Superior temporal gyrus (tissue), 1 donor: ENCODE data around the gene DTX4.

Experiments used
- DNase-seq: peaks from one replicate; pipeline ENCODE4 v3.0.0-alpha.2; 2016; ENCODE audit errors: extremely low spot score

The DTX4 gene

GRCh38 chr11:59218893-59219292, 47.0 kb downstream of the DTX4 start:
- no peak for DNase-seq

DNA sequence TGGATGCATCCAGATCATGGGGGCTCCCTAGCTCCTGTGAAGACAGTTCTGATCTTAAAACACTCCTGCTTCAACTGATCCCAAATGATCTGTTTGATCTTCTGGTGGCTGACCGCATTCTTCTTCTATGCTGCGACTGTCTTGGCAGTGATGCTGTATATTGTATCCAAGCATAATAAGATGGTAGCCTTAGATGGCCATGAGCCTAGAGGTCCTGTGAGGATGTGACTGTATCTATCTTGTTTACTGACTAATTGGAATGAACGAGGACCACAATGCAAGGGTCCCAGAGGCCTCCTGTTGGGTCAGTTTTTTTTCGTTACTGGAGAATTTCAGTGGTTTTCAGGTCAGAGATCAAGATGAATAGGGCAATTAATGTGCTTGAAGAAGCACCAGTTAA, 47.9 kb downstream of the DTX4 start:
- no peak for DNase-seq

- no peak for DNase-seq
Observed at GRCh38 chr11:59221441-59221840, 49.5 kb downstream of the DTX4 start.

GRCh38 chr11:59222464-59223060, 50.6 kb downstream of the DTX4 start:
- DNase-seq = no peak

GRCh38 chr11:59223177-59223576, 51.2 kb downstream of the DTX4 start:
- no peak for DNase-seq

GRCh38 chr11:59223611-59224010, 51.7 kb downstream of the DTX4 start:
- DNase-seq = no peak

GRCh38 chr11:59224351-59224928, 52.5 kb downstream of the DTX4 start:
- no peak for DNase-seq

- no peak for DNase-seq
Observed at GRCh38 chr11:59225017-59225416, 53.1 kb downstream of the DTX4 start.

DNA sequence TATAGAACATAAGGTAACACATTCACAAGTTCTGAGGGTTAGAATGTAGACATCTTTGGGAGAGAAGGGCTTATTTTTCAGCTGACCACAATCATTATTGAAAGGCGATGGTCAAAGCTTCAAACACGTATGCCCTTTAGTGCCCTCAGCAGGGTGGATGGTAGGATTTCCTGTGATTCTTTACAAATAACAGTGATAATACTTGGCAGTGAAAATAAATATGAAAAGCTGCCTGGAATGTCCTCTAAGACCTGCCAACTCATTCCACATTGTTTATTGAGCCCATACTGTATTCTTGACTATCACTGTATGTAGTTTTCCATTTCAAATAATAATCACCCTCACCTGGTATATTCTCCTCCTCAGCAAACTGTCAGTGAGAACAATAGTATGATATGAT, 54.5 kb downstream of the DTX4 start:
- no peak for DNase-seq

DNA sequence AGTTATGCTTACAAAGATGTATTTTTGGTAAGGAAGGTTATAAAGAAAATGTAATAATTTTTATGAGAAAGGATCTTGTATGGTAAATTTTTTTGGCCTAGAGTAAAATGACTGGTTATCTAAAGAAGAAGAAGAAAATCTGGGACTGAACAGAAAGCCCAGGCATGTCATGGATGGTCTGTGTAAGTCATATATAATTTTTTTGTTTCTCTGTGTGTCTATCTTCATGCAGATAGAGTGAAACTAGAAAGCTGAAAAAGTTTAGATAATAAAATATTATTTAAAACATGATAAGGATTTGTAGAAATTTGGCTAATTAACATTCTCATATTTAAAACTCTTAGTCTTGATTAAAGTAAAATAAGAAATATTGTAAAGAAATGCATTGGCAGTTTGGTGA, 68.4 kb downstream of the DTX4 start:
- DNase-seq = no peak

DNA sequence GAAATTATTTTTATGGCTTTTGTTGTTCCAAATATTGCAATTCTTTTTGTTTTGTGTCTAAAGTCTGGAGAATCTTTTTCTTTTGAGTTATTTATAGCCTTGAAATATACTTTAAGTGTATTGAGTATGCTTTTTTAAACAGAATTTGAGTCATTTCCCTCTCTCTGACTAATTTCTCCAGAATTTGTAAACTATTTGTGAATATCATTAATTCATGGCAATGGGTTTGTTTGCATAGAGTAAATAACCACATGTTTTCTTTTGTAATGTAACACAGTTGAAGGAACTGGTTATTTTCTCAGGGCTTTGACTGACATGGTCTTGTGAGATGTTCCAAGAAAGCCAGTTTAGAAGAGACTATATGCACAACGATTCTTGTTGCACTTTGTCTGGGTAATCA, 71.7 kb downstream of the DTX4 start:
- DNase-seq = no peak

DNA sequence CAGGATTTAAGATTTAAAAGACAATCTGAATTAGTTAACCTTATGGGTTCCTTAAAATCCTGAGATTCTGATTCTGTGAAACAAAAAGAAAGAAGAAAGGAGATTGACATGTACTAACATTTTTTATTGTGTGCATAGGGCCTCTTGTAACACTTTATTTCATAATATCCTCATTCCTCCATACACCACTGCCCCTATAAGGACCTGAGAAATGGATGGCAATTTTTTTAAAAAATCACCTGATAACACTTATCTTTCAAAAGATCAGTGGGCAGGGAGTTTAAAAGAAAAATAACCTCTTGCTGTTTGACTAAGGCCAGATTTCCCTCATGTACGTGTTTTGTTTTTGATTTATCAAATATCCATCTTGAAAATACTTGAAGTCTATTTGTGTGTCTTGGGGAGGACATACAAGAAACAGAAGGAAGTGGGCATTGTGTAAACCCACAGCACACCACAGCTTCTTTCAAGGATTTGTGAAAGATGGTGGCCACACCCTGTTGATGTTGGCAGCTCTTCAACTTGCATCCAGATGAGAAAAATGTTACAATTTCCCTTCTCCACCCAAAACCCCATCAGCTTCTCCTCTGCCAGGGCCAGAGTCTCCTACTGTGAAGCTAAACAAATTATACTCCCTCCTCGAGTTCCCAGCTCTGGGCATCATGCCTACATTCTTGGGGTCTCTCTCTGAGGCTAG, 75.7 kb downstream of the DTX4 start:
- DNase-seq = no peak

DNA sequence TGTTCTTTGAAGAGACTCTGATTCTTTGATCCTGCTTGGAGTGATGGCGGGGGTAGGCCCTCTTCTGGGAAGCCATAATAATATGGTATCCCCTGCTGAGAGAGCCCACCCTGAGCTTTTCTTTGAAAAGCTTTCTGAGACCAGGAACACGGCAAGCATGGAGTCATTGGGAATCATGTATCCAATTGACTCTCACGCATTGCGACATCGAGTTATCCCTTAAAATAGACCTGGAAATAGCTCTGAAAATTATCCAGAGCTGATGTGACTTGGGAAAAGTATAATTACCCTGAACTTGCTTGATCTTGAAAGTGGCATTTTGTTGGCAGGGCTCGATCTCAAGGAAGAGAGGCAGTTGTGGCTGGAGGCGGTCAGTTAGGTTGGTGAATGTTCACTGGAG, 77.6 kb downstream of the DTX4 start:
- DNase-seq = no peak

DNA sequence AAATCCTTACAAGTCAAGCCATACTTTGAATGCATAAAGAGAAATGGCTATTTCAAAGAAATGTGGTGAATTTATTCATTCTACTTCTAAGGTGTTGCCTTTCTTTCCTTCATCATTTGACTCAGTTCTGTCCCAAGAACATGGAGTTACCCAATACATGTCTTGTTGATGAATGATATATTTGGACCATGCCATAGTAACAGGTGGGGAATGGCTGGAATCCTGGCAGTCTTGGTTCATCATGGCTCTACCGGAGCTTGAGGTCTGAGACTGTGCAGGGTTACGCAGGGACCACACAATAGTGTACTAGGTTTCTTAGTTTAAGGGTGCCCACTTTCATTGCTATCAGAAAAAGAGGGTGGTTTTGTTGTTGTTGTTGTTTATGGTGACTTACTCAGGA, 81.1 kb downstream of the DTX4 start:
- no peak for DNase-seq

DNA sequence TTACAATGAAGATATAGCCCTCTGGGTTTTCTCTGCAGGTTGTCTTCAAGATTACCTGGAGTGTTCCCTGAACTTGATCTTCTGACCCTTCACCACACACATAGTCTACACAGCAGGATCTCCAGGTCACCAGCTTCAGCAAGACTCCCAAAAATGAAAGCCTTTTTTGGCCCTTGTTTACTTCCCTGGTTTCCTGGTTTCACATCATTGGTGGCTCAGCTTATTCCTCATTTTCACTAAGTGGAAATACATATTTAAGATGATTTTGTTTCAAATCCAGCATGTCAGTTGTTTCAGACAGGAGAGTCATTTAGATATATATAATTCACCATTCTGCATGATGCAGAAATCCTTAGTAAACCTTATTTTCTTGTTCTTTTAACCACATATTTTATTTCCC, 82.4 kb downstream of the DTX4 start:
- no peak for DNase-seq

GRCh38 chr11:59255281-59255680, 83.3 kb downstream of the DTX4 start:
- no peak for DNase-seq
